Tibial nerve (tissue), 4 donors: Measurements from ENCODE around the gene PSMA7.

Experiments used
- CTCF ChIP-seq, 5 experiments: fragments of 200-600 bp in 3 of 5; fragments of 450-650 bp in 2 of 5; sonication (generic) in 3 of 5; IDR thresholded peaks; one replicate each; pipeline ENCODE4 v1.5.1; 2016 to 2019; ENCODE audit warnings: antibody characterized with exemption in 5 of 5, mild to moderate bottlenecking in 3 of 5, moderate library complexity in 2 of 5
- EP300 ChIP-seq, 2 donors: sonication (generic); formaldehyde crosslinking; IDR thresholded peaks; one replicate each; pipeline ENCODE4 v1.6.1; 2017; ENCODE audit warnings: antibody characterized with exemption in 2 of 2, mild to moderate bottlenecking in 1 of 2
- POLR2A ChIP-seq, 2 donors: fragments of 450-650 bp; IDR thresholded peaks; one replicate each; pipeline ENCODE4 v1.6.1; 2017; ENCODE audit warnings: antibody characterized with exemption in 2 of 2, mild to moderate bottlenecking in 2 of 2, moderate library complexity in 2 of 2

- no peak for TF ChIP-seq CTCF (IDR thresholded peaks at IDR 0.05)
- no peak for TF ChIP-seq POLR2A (IDR thresholded peaks at IDR 0.05)
- no peak for TF ChIP-seq EP300 (IDR thresholded peaks at IDR 0.05)
Measured at GRCh38 chr20:62164879-62165761, 21.9 kb upstream of the PSMA7 start.
